B cell (primary cell): ENCODE results near the gene SERINC5. TPM values are rescaled to one million over a fixed set of nuclear protein-coding genes. Genes with fewer than 3 reads are reported as not detected.

Source experiments
- ATAC-seq: fragments of 200-7000 bp; cut with Tn5 transposase; one replicate; pipeline ENCODE4 v1.10.0; 2021; ENCODE audit warnings: low read depth, mild to moderate bottlenecking, moderate number of reproducible peaks, moderate library complexity
- CTCF ChIA-PET: fragments of 350-600 bp; sonication (Branson Sonifier 250); formaldehyde crosslinking; loops from one replicate; lab custom pipeline; 2021; ENCODE audit warnings: antibody characterized with exemption, inconsistent platforms; lab: Charles Lee
- POLR2A ChIA-PET: fragments of 350-600 bp; sonication (Branson Sonifier 250); formaldehyde crosslinking; loops from one replicate; lab custom pipeline; 2021; ENCODE audit warnings: antibody characterized with exemption; lab: Charles Lee
- DNase-seq: peaks from one replicate; pipeline ENCODE4 v3.0.0; 2013
- H2AFZ ChIP-seq: 2 replicates; pipeline ENCODE4 v1.6.1; 2012; ENCODE audit warnings: mild to moderate bottlenecking, low read depth, low read length; ENCODE audit not compliant: insufficient read depth, poor library complexity, severe bottlenecking
- H3K27ac ChIP-seq, 2 donors: 1 replicate in 1 of 2; 2 replicates in 1 of 2; pipeline ENCODE4 v1.5.1; 2012 to 2013; ENCODE audit warnings: low read length in 2 of 2, mild to moderate bottlenecking in 2 of 2, moderate library complexity in 1 of 2
- H3K27me3 ChIP-seq, 4 experiments: fragments of 200-600 bp in 1 of 4; sonication (generic) in 1 of 4; replicated peaks in 1 of 4; 1 replicate in 2 of 4; 2 replicates in 2 of 4; pipeline versions ENCODE4 v1.6.1 to v1.7.0; 2013 to 2016; ENCODE audit warnings: low read length in 3 of 4, mild to moderate bottlenecking in 2 of 4, mixed read lengths in 1 of 4, moderate library complexity in 1 of 4; ENCODE audit not compliant: insufficient read depth in 4 of 4, control insufficient read depth in 3 of 4; ENCODE audit errors: control extremely low read depth in 1 of 4
- H3K36me3 ChIP-seq, 2 experiments: replicated peaks in 1 of 2; 1 replicate in 1 of 2; 2 replicates in 1 of 2; pipeline versions ENCODE4 v1.6.1 to v1.7.1; 2013; ENCODE audit warnings: low read length in 1 of 2; ENCODE audit not compliant: insufficient read depth in 2 of 2, control insufficient read depth in 1 of 2; ENCODE audit errors: control extremely low read depth in 1 of 2, extremely low read depth in 1 of 2
- H3K4me1 ChIP-seq, 2 donors: fragments of 200-600 bp in 1 of 2; sonication (generic) in 1 of 2; 1 replicate in 1 of 2; 2 replicates in 1 of 2; pipeline versions ENCODE4 v1.5.1 to v1.6.1; 2013 to 2017; ENCODE audit warnings: low read length in 2 of 2; ENCODE audit not compliant: control insufficient read depth in 2 of 2, insufficient read depth in 2 of 2
- H3K4me2 ChIP-seq: replicated peaks from 2 replicates; pipeline ENCODE3; 2012; ENCODE audit warnings: mild to moderate bottlenecking, low read depth, low read length; ENCODE audit not compliant: poor library complexity, severe bottlenecking
- H3K4me3 ChIP-seq, 5 experiments: fragments of 200-600 bp in 1 of 5; sonication (generic) in 1 of 5; 1 replicate in 3 of 5; 2 replicates in 2 of 5; pipeline versions ENCODE4 v1.5.1 to v1.7.0; 2011 to 2016; ENCODE audit warnings: low read length in 4 of 5, mild to moderate bottlenecking in 4 of 5, low read depth in 2 of 5, control low read depth in 1 of 5, moderate library complexity in 1 of 5; ENCODE audit not compliant: insufficient read depth in 1 of 5; ENCODE audit errors: control extremely low read depth in 1 of 5, extremely low read depth in 1 of 5
- H3K79me2 ChIP-seq: fragments of 200-600 bp; sonication (generic); one replicate; pipeline ENCODE4 v1.6.0; 2016; ENCODE audit warnings: low read length; ENCODE audit not compliant: control insufficient read depth, insufficient read depth
- H3K9ac ChIP-seq: fragments of 200-600 bp; sonication (generic); 2 replicates; pipeline ENCODE4 v1.6.1; 2017; ENCODE audit warnings: mild to moderate bottlenecking, low read length, moderate library complexity
- H3K9me3 ChIP-seq, 3 donors: one replicate each; pipeline versions ENCODE4 v1.6.1 to v1.7.1; 2013; ENCODE audit warnings: low read length in 2 of 3; ENCODE audit not compliant: control insufficient read depth in 2 of 3, insufficient read depth in 1 of 3; ENCODE audit errors: control extremely low read depth in 1 of 3
- H4K20me1 ChIP-seq: 2 replicates; pipeline ENCODE4 v1.6.0; 2012; ENCODE audit warnings: mild to moderate bottlenecking, low read length; ENCODE audit not compliant: insufficient read depth, control insufficient read depth, poor library complexity, severe bottlenecking
- H3K27ac Mint-ChIP-seq: one replicate; pipeline ENCODE4 v1.8.0; 2021; ENCODE audit warnings: mixed read lengths
- H3K27me3 Mint-ChIP-seq: one replicate; pipeline ENCODE4 v1.8.0; 2021; ENCODE audit warnings: mixed read lengths
- H3K4me1 Mint-ChIP-seq: one replicate; pipeline ENCODE4 v1.8.0; 2021; ENCODE audit warnings: mixed read lengths
- H3K4me3 Mint-ChIP-seq: one replicate; pipeline ENCODE4 v1.8.0; 2021; ENCODE audit warnings: mixed read lengths
- H3K9me3 Mint-ChIP-seq: one replicate; pipeline ENCODE4 v1.8.0; 2022; ENCODE audit warnings: mixed read lengths; ENCODE audit not compliant: insufficient read depth
- EZH2 ChIP-seq: IDR thresholded peaks from 2 replicates; pipeline ENCODE4 v1.6.1; 2012; ENCODE audit warnings: borderline replicate concordance, low read depth, mild to moderate bottlenecking, moderate library complexity, low read length; ENCODE audit not compliant: insufficient read depth, poor library complexity, severe bottlenecking
- WGBS: methylation state at CpG from one replicate; pipeline ENCODE4 v1.1.5; 2013; ENCODE audit warnings: missing lambda C conversion rate; ENCODE audit not compliant: insufficient coverage; 5-methylcytosine and 5-hydroxymethylcytosine counted together
- intact Hi-C: fragments of 100-400 bp; cut with micrococcal nuclease; formaldehyde crosslinking; loops from one replicate; pipeline ENCODE4 v1.10.0; 2022
- polyA plus RNA-seq: library from polyadenylated mRNA; depleted of rRNA; stranded (reverse); fragments of >200 nt; gene quantifications from 2 replicates; pipeline ENCODE4 v1.2.3, GENCODE V29; 2012
- total RNA-seq, 2 donors: library from RNA; stranded (reverse); fragments of 120-200 nt in 1 of 2; gene quantifications; 1 replicate in 1 of 2; 2 replicates in 1 of 2; pipeline versions ENCODE4 v1.2.3 to v1.2.4, GENCODE V29; 2013 to 2022
- TF ChIP-seq, protein P1 (sequence below): fragments of 200-600 bp; IDR thresholded peaks from one replicate; pipeline ENCODE4 v1.8.0; 2022; ENCODE audit warnings: antibody characterized with exemption, mild to moderate bottlenecking

The SERINC5 gene
- total and polyA plus RNA-seq, 2 donors (not counting 1 experiment from before 2014, with no cell fraction given) = 2.4 to 9.5 TPM

DNA sequence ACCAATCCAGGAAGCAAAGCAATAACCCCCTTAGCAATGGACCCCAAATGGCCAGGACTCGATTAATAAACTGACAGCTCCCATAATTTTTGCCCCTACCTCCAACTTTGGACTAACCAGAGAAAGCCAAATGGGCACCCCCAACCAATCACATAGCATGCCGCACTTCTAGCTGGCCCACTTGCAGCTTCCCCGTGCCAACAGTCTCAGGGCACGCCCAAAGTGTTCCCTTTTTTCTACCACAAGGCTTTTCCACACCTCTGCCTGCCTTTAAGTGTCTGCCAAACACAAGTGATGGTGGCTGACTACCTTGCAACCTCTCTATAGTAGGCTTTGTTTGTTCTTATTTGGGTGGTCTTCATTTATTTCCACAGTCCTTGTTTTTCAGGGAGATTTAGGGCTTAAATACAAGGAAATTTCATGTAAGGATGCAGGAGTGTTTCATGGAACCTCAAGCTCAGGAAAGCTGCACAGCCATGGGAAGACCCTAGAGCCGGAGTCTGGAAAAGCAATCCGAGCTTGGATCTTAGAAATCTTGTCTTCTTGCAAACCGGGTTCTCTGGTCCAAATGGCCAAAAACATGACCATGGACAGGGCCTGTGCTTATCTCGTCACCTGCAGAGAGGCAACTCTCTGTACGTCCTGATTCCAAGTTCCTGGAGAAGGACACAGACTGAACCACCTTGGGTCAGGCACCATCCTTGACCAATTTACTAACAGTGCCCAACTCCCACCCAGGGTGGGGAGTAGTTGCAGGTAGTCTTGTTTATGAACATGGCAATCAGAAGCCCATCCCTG lies 131.5 kb downstream of the SERINC5 start:
- ChIA-PET POLR2A (no interaction called here), CTCF (interaction anchor here (1.2 kb wide), 1 partner anchor 19 kb away, joined by 3 read pairs; no protein-coding TSS in a partner anchor)
- Histone ChIP-seq H3K4me1 (peaks cover 18 to 22% of the 10 kb centered on the region in 2 donors), H3K79me2 (no peaks in the 10 kb centered on the region), H3K9ac (no peak overlapping the region), H3K27me3 (no peaks in the 10 kb centered on the region), H4K20me1 (no peaks in the 10 kb centered on the region), H3K9me3 (no peaks in the 10 kb centered on the region), H3K4me3 (no peak overlapping the region), H3K36me3 (no peaks in the 10 kb centered on the region), H3K27ac (no peak overlapping the region), H2AFZ (no peak overlapping the region), H3K4me2 (no peak overlapping the region)
- H3K27me3 Mint-ChIP-seq = no peaks in the 10 kb centered on the region
- H3K27ac Mint-ChIP-seq = no peak overlapping the region
- 95% methylated on average over 7 of the region's 9 CpGs for WGBS
- no peak for TF ChIP-seq EZH2
- TF ChIP-seq, protein P1, sequence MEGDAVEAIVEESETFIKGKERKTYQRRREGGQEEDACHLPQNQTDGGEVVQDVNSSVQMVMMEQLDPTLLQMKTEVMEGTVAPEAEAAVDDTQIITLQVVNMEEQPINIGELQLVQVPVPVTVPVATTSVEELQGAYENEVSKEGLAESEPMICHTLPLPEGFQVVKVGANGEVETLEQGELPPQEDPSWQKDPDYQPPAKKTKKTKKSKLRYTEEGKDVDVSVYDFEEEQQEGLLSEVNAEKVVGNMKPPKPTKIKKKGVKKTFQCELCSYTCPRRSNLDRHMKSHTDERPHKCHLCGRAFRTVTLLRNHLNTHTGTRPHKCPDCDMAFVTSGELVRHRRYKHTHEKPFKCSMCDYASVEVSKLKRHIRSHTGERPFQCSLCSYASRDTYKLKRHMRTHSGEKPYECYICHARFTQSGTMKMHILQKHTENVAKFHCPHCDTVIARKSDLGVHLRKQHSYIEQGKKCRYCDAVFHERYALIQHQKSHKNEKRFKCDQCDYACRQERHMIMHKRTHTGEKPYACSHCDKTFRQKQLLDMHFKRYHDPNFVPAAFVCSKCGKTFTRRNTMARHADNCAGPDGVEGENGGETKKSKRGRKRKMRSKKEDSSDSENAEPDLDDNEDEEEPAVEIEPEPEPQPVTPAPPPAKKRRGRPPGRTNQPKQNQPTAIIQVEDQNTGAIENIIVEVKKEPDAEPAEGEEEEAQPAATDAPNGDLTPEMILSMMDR = no peak
- no peak overlapping the region for H3K4me3 Mint-ChIP-seq
- DNase-seq (no peak), ATAC-seq (no peak)
- H3K9me3 Mint-ChIP-seq = no peaks in the 10 kb centered on the region
- peaks cover 19% of the 10 kb centered on the region for H3K4me1 Mint-ChIP-seq
- intact Hi-C loops = no loop called here

GRCh38 chr5:80122579-80122978 lies 133.3 kb downstream of the SERINC5 start:
- Histone ChIP-seq H3K4me2 (no peak overlapping the region), H3K27me3 (no peaks in the 10 kb centered on the region), H2AFZ (no peak overlapping the region), H3K4me3 (no peak overlapping the region), H3K27ac (no peak overlapping the region), H3K36me3 (no peaks in the 10 kb centered on the region), H4K20me1 (no peaks in the 10 kb centered on the region), H3K79me2 (no peaks in the 10 kb centered on the region), H3K9me3 (peaks cover 0 to 2% (median 0%) of the 10 kb centered on the region in 3 donors), H3K4me1 (peaks cover 18 to 22% of the 10 kb centered on the region in 2 donors), H3K9ac (no peak overlapping the region)
- intact Hi-C loops = no loop called here
- ChIA-PET POLR2A (no interaction called here), CTCF (no interaction called here)
- ATAC-seq = no peak
- TF ChIP-seq EZH2 = no peak
- TF ChIP-seq, protein P1 = no peak
- Mint-ChIP-seq H3K4me3 (no peak overlapping the region), H3K27ac (no peak overlapping the region), H3K27me3 (no peaks in the 10 kb centered on the region), H3K4me1 (peaks cover 19% of the 10 kb centered on the region), H3K9me3 (no peaks in the 10 kb centered on the region)
- 0% methylated on average over 1 of the region's 2 CpGs for WGBS
- no peak for DNase-seq
